ENCODE data around the gene NBPF20.
"Not testable (repeated sequence)": the region's sequence is repeated elsewhere in the genome, so short reads cannot be mapped to it uniquely, and the experiment has no call there.

GRCh38 chr1:145424612-145425435 lies 579 bp downstream of the NBPF20 start:
- not testable (repeated sequence) for TF ChIP-seq CTCF, EZH2phosphoT487 (IDR thresholded peaks at IDR 0.05)
- peak; percentile 64 for TF ChIP-seq EZH2 (IDR thresholded peaks at IDR 0.05)

Data from neural progenitor cell (in vitro differentiated cells).